Left lung (tissue), 10 donors: ENCODE data around the gene AKT1. TPM values are rescaled to one million over a fixed set of nuclear protein-coding genes. Genes with fewer than 3 reads are reported as not detected.

Experiments
- ATAC-seq: fragments of 200-7000 bp; cut with Tn5 transposase; one replicate; pipeline ENCODE4 v1.9.1; 2020; ENCODE audit warnings: moderate library complexity
- DNase-seq, 4 donors: peaks; one replicate each; pipeline ENCODE4 v3.0.0-alpha.2; 2013 to 2020
- H3K27ac ChIP-seq, 2 donors: fragments of 200-600 bp; sonication (generic) in 1 of 2; one replicate each; pipeline versions ENCODE4 v1.5.0 to v1.8.0; 2020 to 2021
- H3K27me3 ChIP-seq, 2 donors: fragments of 200-600 bp; sonication (generic) in 1 of 2; one replicate each; pipeline versions ENCODE4 v1.5.0 to v1.8.0; 2020 to 2021
- H3K36me3 ChIP-seq, 2 donors: fragments of 200-600 bp; sonication (generic) in 1 of 2; one replicate each; pipeline versions ENCODE4 v1.5.0 to v1.8.0; 2020 to 2021
- H3K4me1 ChIP-seq, 2 donors: fragments of 200-600 bp; one replicate each; pipeline ENCODE4 v1.8.0; 2021
- H3K4me3 ChIP-seq, 2 donors: fragments of 200-600 bp; sonication (generic) in 1 of 2; one replicate each; pipeline versions ENCODE4 v1.5.0 to v1.8.0; 2020 to 2021; ENCODE audit warnings: mild to moderate bottlenecking in 1 of 2
- H3K9me3 ChIP-seq, 2 donors: fragments of 200-600 bp; sonication (generic) in 1 of 2; one replicate each; pipeline versions ENCODE4 v1.5.0 to v1.8.0; 2020 to 2021
- intact Hi-C, 2 donors: fragments of 100-400 bp; cut with DNase I; formaldehyde crosslinking; loops; one replicate each; pipeline versions ENCODE4 v1.11.2 to v1.14.2; 2022
- polyA plus RNA-seq, 6 donors: library from polyadenylated mRNA; unstranded; fragments of 120-200 nt; gene quantifications; one replicate each; pipeline ENCODE4 v1.2.1, GENCODE V29; 2013; ENCODE audit not compliant: insufficient read length in 6 of 6
- total RNA-seq, 2 donors: library from RNA; stranded (reverse); fragmentation: NEBNext Ultra II Directional; extraction: Animal tissue kit (Norgen Biotek cat#: 25700); gene quantifications; one replicate each; pipeline ENCODE4 v1.2.1, GENCODE V29; 2021
- TF ChIP-seq, protein P1 (sequence below), 2 donors: fragments of 200-600 bp; sonication (generic) in 1 of 2; IDR thresholded peaks; one replicate each; pipeline versions ENCODE4 v1.5.0 to v1.8.0; 2021; ENCODE audit warnings: antibody characterized with exemption in 2 of 2
- donor health status: DM: no; HTN: yes; CAD: no.
- donor health status: DM: no; HTN: no; CAD: no.

The AKT1 gene
- total and polyA plus RNA-seq, 8 donors: 144 to 214 (median 173) TPM

- peaks cover 0 to 53% of the 10 kb centered on the region in 2 donors for H3K36me3 ChIP-seq
- peak; percentile 30 for ATAC-seq
- H3K27me3 ChIP-seq: no peaks in the 10 kb centered on the region
- H3K27ac ChIP-seq: peak overlapping the region in 1 of 2 donors; percentile 8
- H3K4me3 ChIP-seq: no peak overlapping the region
- H3K4me1 ChIP-seq: peaks cover 20 to 57% of the 10 kb centered on the region in 2 donors
- TF ChIP-seq, protein P1, sequence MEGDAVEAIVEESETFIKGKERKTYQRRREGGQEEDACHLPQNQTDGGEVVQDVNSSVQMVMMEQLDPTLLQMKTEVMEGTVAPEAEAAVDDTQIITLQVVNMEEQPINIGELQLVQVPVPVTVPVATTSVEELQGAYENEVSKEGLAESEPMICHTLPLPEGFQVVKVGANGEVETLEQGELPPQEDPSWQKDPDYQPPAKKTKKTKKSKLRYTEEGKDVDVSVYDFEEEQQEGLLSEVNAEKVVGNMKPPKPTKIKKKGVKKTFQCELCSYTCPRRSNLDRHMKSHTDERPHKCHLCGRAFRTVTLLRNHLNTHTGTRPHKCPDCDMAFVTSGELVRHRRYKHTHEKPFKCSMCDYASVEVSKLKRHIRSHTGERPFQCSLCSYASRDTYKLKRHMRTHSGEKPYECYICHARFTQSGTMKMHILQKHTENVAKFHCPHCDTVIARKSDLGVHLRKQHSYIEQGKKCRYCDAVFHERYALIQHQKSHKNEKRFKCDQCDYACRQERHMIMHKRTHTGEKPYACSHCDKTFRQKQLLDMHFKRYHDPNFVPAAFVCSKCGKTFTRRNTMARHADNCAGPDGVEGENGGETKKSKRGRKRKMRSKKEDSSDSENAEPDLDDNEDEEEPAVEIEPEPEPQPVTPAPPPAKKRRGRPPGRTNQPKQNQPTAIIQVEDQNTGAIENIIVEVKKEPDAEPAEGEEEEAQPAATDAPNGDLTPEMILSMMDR (IDR thresholded peaks at IDR 0.05): no peak
- no peaks in the 10 kb centered on the region for H3K9me3 ChIP-seq
- peak in 2 of 4 donors; percentile 74 to 88 for DNase-seq
- intact Hi-C loops: no loop called here
These were observed 10.5 kb downstream of the AKT1 start for GRCh38 chr14:104784846-104785707.

GRCh38 chr14:104784218-104784568 lies 11.4 kb downstream of the AKT1 start:
- TF ChIP-seq, protein P1 (IDR thresholded peaks at IDR 0.05): no peak
- intact Hi-C loops: no loop called here
- Histone ChIP-seq H3K9me3 (no peaks in the 10 kb centered on the region), H3K4me1 (peaks cover 20 to 52% of the 10 kb centered on the region in 2 donors), H3K27me3 (no peaks in the 10 kb centered on the region), H3K27ac (no peak overlapping the region), H3K4me3 (no peak overlapping the region), H3K36me3 (peaks cover 0 to 53% of the 10 kb centered on the region in 2 donors)
- no peak for ATAC-seq
- peak in 1 of 4 donors; percentile 66 for DNase-seq

- Histone ChIP-seq H3K9me3 (no peaks in the 10 kb centered on the region), H3K27ac (no peak overlapping the region), H3K4me3 (no peak overlapping the region), H3K4me1 (peaks cover 20 to 47% of the 10 kb centered on the region in 2 donors), H3K27me3 (no peaks in the 10 kb centered on the region), H3K36me3 (peaks cover 0 to 53% of the 10 kb centered on the region in 2 donors)
- intact Hi-C loops: no loop called here
- TF ChIP-seq, protein P1 (IDR thresholded peaks at IDR 0.05): no peak
- no peak for ATAC-seq
- peak in 1 of 4 donors; percentile 72 for DNase-seq
These were observed 11.9 kb downstream of the AKT1 start for GRCh38 chr14:104783484-104784217.

GRCh38 chr14:104782808-104783139 lies 12.8 kb downstream of the AKT1 start:
- DNase-seq (peak in 1 of 4 donors; percentile 74), ATAC-seq (no peak)
- H3K27ac ChIP-seq: no peak overlapping the region
- H3K9me3 ChIP-seq: no peaks in the 10 kb centered on the region
- no peaks in the 10 kb centered on the region for H3K27me3 ChIP-seq
- peaks cover 0 to 51% of the 10 kb centered on the region in 2 donors for H3K36me3 ChIP-seq
- H3K4me1 ChIP-seq: peaks cover 16 to 38% of the 10 kb centered on the region in 2 donors
- TF ChIP-seq, protein P1 (IDR thresholded peaks at IDR 0.05): no peak
- intact Hi-C loops: no loop called here
- no peak overlapping the region for H3K4me3 ChIP-seq
